IMR-90 (cell line): ENCODE results near the gene ELMO1. TPM values are rescaled to one million over a fixed set of nuclear protein-coding genes. Genes with fewer than 3 reads are reported as not detected.

Experiments used
- ATAC-seq: fragments of 200-7000 bp; cut with Tn5 transposase; 2 replicates; pipeline ENCODE4 v1.9.1; 2020; ENCODE audit warnings: low read depth, mild to moderate bottlenecking, moderate library complexity
- BruUV-seq: library from RNA; stranded (reverse); fragments of 400-500 nt; replicated peaks from 2 replicates; lab custom pipeline; 2021; lab: Mats Ljungman, UMichigan
- CTCF ChIA-PET: fragments of 300-600 bp; formaldehyde crosslinking; extraction: SDS; loops from one replicate; lab custom pipeline; 2021; ENCODE audit warnings: antibody characterized with exemption; lab: Yijun Ruan, JAX
- POLR2A ChIA-PET: fragments of 300-600 bp; sonication (Branson Sonifier 250); formaldehyde crosslinking; loops from one replicate; lab custom pipeline; 2022; ENCODE audit warnings: antibody characterized with exemption; ENCODE audit not compliant: unreplicated experiment; lab: Charles Lee
- DNase-seq: peaks from one replicate; pipeline ENCODE4 v3.0.0; 2013
- H2AFZ ChIP-seq: replicated peaks from 2 replicates; pipeline ENCODE3; 2013; ENCODE audit warnings: low read length, mild to moderate bottlenecking; ENCODE audit not compliant: poor library complexity
- H2AK5ac ChIP-seq: 2 replicates; pipeline ENCODE4 v1.6.1; 2013; ENCODE audit warnings: low read depth, low read length, inconsistent platforms
- H2AK9ac ChIP-seq: replicated peaks from 2 replicates; pipeline ENCODE3; 2013; ENCODE audit warnings: mild to moderate bottlenecking, low read depth, low read length, moderate library complexity; ENCODE audit not compliant: poor library complexity
- H2BK120ac ChIP-seq: 2 replicates; pipeline ENCODE4 v1.6.1; 2013; ENCODE audit warnings: low read depth, low read length, inconsistent platforms
- H2BK15ac ChIP-seq: 3 replicates; pipeline ENCODE4 v1.6.1; 2013; ENCODE audit warnings: low read depth, low read length, inconsistent platforms
- H2BK20ac ChIP-seq: 2 replicates; pipeline ENCODE4 v1.6.1; 2013; ENCODE audit warnings: low read depth, mild to moderate bottlenecking, inconsistent platforms, low read length, moderate library complexity
- H2BK5ac ChIP-seq: 2 replicates; pipeline ENCODE4 v1.6.1; 2013; ENCODE audit warnings: mild to moderate bottlenecking, low read depth, low read length, inconsistent platforms; ENCODE audit not compliant: poor library complexity, severe bottlenecking
- H3K14ac ChIP-seq: replicated peaks from 2 replicates; pipeline ENCODE4 v1.6.1; 2013; ENCODE audit warnings: low read depth, low read length, inconsistent platforms
- H3K18ac ChIP-seq: 2 replicates; pipeline ENCODE4 v1.6.1; 2013; ENCODE audit warnings: low read depth, low read length, control low read depth
- H3K23ac ChIP-seq: 2 replicates; pipeline ENCODE4 v1.6.1; 2013; ENCODE audit warnings: low read depth, low read length, inconsistent platforms
- H3K27ac ChIP-seq: 2 replicates; pipeline ENCODE4 v1.5.1; 2013; ENCODE audit warnings: mild to moderate bottlenecking, control low read depth, low read length; ENCODE audit not compliant: insufficient read depth
- H3K27me3 ChIP-seq: 2 replicates; pipeline ENCODE4 v1.6.1; 2013; ENCODE audit warnings: low read length; ENCODE audit not compliant: control insufficient read depth, insufficient read depth
- H3K36me3 ChIP-seq: 2 replicates; pipeline ENCODE4 v1.6.1; 2013; ENCODE audit warnings: low read length, mixed read lengths; ENCODE audit not compliant: control insufficient read depth, insufficient read depth
- H3K4ac ChIP-seq: 2 replicates; pipeline ENCODE4 v1.6.1; 2013; ENCODE audit warnings: low read depth, low read length, inconsistent platforms
- H3K4me1 ChIP-seq: 2 replicates; pipeline ENCODE4 v1.6.1; 2013; ENCODE audit warnings: low read length, mixed read lengths; ENCODE audit not compliant: control insufficient read depth, insufficient read depth
- H3K4me2 ChIP-seq: 2 replicates; pipeline ENCODE4 v1.6.1; 2013; ENCODE audit warnings: low read depth, mild to moderate bottlenecking, control low read depth, low read length, moderate library complexity
- H3K4me3 ChIP-seq: 2 replicates; pipeline ENCODE4 v1.5.1; 2013; ENCODE audit warnings: low read depth, mild to moderate bottlenecking, control low read depth, low read length, moderate library complexity; ENCODE audit not compliant: insufficient read depth
- H3K56ac ChIP-seq: 2 replicates; pipeline ENCODE4 v1.6.1; 2013; ENCODE audit warnings: low read length, inconsistent platforms; ENCODE audit not compliant: insufficient read depth; ENCODE audit errors: extremely low read depth
- H3K79me1 ChIP-seq, 2 experiments: 2 replicates each; pipeline ENCODE4 v1.6.1; 2013; ENCODE audit warnings: low read length in 2 of 2, inconsistent platforms in 1 of 2, low read depth in 1 of 2
- H3K9ac ChIP-seq: 2 replicates; pipeline ENCODE4 v1.6.1; 2013; ENCODE audit warnings: low read depth, low read length, control low read depth
- H3K9me1 ChIP-seq: 2 replicates; pipeline ENCODE4 v1.6.1; 2013; ENCODE audit warnings: low read length, inconsistent platforms; ENCODE audit not compliant: insufficient read depth
- H3K9me3 ChIP-seq: 2 replicates; pipeline ENCODE4 v1.6.1; 2013; ENCODE audit warnings: low read length; ENCODE audit not compliant: control insufficient read depth, insufficient read depth
- H4K20me1 ChIP-seq: 2 replicates; pipeline ENCODE4 v1.6.1; 2013; ENCODE audit warnings: low read length, inconsistent platforms; ENCODE audit not compliant: insufficient read depth
- H4K5ac ChIP-seq: 2 replicates; pipeline ENCODE4 v1.6.1; 2013; ENCODE audit warnings: mild to moderate bottlenecking, low read depth, low read length, control low read depth
- H4K8ac ChIP-seq, 2 experiments: 2 replicates each; pipeline ENCODE4 v1.6.1; 2013; ENCODE audit warnings: low read depth in 2 of 2, low read length in 2 of 2, control low read depth in 1 of 2, inconsistent platforms in 1 of 2
- H4K91ac ChIP-seq: 2 replicates; pipeline ENCODE4 v1.6.1; 2013; ENCODE audit warnings: low read depth, low read length, inconsistent platforms; ENCODE audit not compliant: insufficient read depth
- CEBPB ChIP-seq: IDR thresholded peaks from 2 replicates; pipeline ENCODE4 v1.6.1; 2012; ENCODE audit warnings: low read depth, low read length, improper control_type of control experiment
- CHD1 ChIP-seq: IDR thresholded peaks from 2 replicates; pipeline ENCODE4 v1.6.1; 2012; ENCODE audit warnings: low read depth, low read length, improper control_type of control experiment
- CTCF ChIP-seq: conservative IDR thresholded peaks from 2 replicates; pipeline ENCODE4 v1.5.1; 2012; ENCODE audit warnings: mild to moderate bottlenecking, low read depth, low read length, improper control_type of control experiment
- ELK1 ChIP-seq: fragments of 150-350 bp; IDR thresholded peaks from 2 replicates; pipeline ENCODE4 v1.6.1; 2016; ENCODE audit warnings: low read depth, mild to moderate bottlenecking, low read length, moderate library complexity, borderline replicate concordance
- FOS ChIP-seq: fragments of 150-350 bp; IDR thresholded peaks from 2 replicates; pipeline ENCODE4 v1.6.1; 2016; ENCODE audit warnings: low read depth, low read length
- MAFK ChIP-seq: IDR thresholded peaks from 2 replicates; pipeline ENCODE4 v1.6.1; 2012; ENCODE audit warnings: low read depth, low read length, improper control_type of control experiment
- MAZ ChIP-seq: IDR thresholded peaks from 2 replicates; pipeline ENCODE4 v1.6.1; 2012; ENCODE audit warnings: low read depth, mild to moderate bottlenecking, low read length, improper control_type of control experiment, moderate library complexity, borderline replicate concordance
- MXI1 ChIP-seq: IDR thresholded peaks from 2 replicates; pipeline ENCODE4 v1.6.1; 2012; ENCODE audit warnings: low read depth, mild to moderate bottlenecking, low read length, moderate library complexity, borderline replicate concordance
- NFE2L2 ChIP-seq: fragments of 150-350 bp; IDR thresholded peaks from 2 replicates; pipeline ENCODE4 v1.6.1; 2016; ENCODE audit warnings: low read depth, mild to moderate bottlenecking, low read length
- POLR2A ChIP-seq: IDR thresholded peaks from 2 replicates; pipeline ENCODE4 v1.6.1; 2012; ENCODE audit warnings: mild to moderate bottlenecking, low read depth, low read length
- RAD21 ChIP-seq: IDR thresholded peaks from 2 replicates; pipeline ENCODE4 v1.6.1; 2012; ENCODE audit warnings: low read length, improper control_type of control experiment
- RCOR1 ChIP-seq: IDR thresholded peaks from 2 replicates; pipeline ENCODE4 v1.6.1; 2012; ENCODE audit warnings: mild to moderate bottlenecking, low read length, improper control_type of control experiment; ENCODE audit not compliant: insufficient replicate concordance
- RFX5 ChIP-seq: IDR thresholded peaks from 2 replicates; pipeline ENCODE4 v1.8.0; 2012; ENCODE audit warnings: low read depth, mild to moderate bottlenecking, low read length, moderate library complexity
- SMC3 ChIP-seq: fragments of 150-350 bp; IDR thresholded peaks from 2 replicates; pipeline ENCODE4 v1.6.1; 2016; ENCODE audit warnings: low read depth, mild to moderate bottlenecking, antibody characterized with exemption, low read length, moderate library complexity
- WGBS, 2 experiments: methylation state at CpG; one replicate each; pipeline versions ENCODE4 v1.1.5 to v1.1.7; 2013; ENCODE audit warnings: missing lambda C conversion rate in 2 of 2; ENCODE audit not compliant: insufficient read length in 1 of 2; ENCODE audit errors: extremely low coverage in 2 of 2; 5-methylcytosine and 5-hydroxymethylcytosine counted together
- dilution Hi-C: fragments of 300-500 bp; cut with HindIII; formaldehyde crosslinking; loops from one replicate; pipeline ENCODE4 v1.14.3; 2018; ENCODE audit warnings: low sequenced_read_pairs; ENCODE audit not compliant: unreplicated experiment
- in situ Hi-C: fragments of 300-500 bp; cut with MboI; formaldehyde crosslinking; loops from 3 replicates; pipeline ENCODE4 v1.14.3; 2019; ENCODE audit warnings: low sequenced_read_pairs, inconsistent platforms, mixed read lengths
- intact Hi-C: fragments of 100-400 bp; cut with micrococcal nuclease; formaldehyde crosslinking; loops from 2 replicates; pipeline ENCODE4 v1.10.0; 2022
- polyA plus RNA-seq, 3 experiments: library from polyadenylated mRNA; depleted of rRNA; stranded (reverse); fragments of >200 nt; gene quantifications; 2 replicates each; pipeline ENCODE4 v1.2.3, GENCODE V29; 2012; ENCODE audit warnings: low replicate concordance in 1 of 3
- total RNA-seq: library from RNA; depleted of rRNA; stranded (reverse); fragments of >200 nt; gene quantifications from 2 replicates; pipeline ENCODE4 v1.2.3, GENCODE V29; 2012

ELMO1 gene
- total and polyA plus RNA-seq, 2 of the 4 experiments (the other 2 are of a cell fraction) = 0.03 TPM; not detected in 1

- Histone ChIP-seq H4K8ac (no peak overlapping the region), H3K4me3 (no peak overlapping the region), H4K20me1 (no peaks in the 10 kb centered on the region), H2AFZ (no peak overlapping the region), H3K79me1 (no peaks in the 10 kb centered on the region), H3K27ac (no peak overlapping the region), H3K27me3 (no peaks in the 10 kb centered on the region), H3K9me1 (no peaks in the 10 kb centered on the region), H2BK120ac (no peak overlapping the region), H2BK20ac (no peak overlapping the region), H2BK5ac (no peak overlapping the region), H2AK5ac (no peak overlapping the region), H2BK15ac (no peak overlapping the region), H3K56ac (no peak overlapping the region), H3K18ac (no peak overlapping the region), H4K91ac (no peak overlapping the region), H3K9me3 (peaks cover 14% of the 10 kb centered on the region), H3K4me2 (no peak overlapping the region), H3K36me3 (no peaks in the 10 kb centered on the region), H2AK9ac (no peak overlapping the region), H3K14ac (no peak overlapping the region), H3K4ac (no peak overlapping the region), H3K9ac (no peak overlapping the region), H4K5ac (no peak overlapping the region), H3K23ac (no peak overlapping the region), H3K4me1 (no peaks in the 10 kb centered on the region)
- DNase-seq = no peak
- intact Hi-C loops = no loop called here
- dilution Hi-C loops = no loop called here
- TF ChIP-seq CEBPB (no peak), NFE2L2 (no peak), RFX5 (no peak), RCOR1 (no peak), ELK1 (no peak), MAFK (no peak), RAD21 (no peak), POLR2A (no peak), MXI1 (no peak), MAZ (no peak), SMC3 (no peak), FOS (no peak), CTCF (no peak), CHD1 (no peak)
- ChIA-PET CTCF (no interaction called here), POLR2A (no interaction called here)
- no peak for ATAC-seq
- no TSS peak for BruUV-seq
- in situ Hi-C loops = no loop called here
- 0% methylated on average over 2 of the region's 6 CpGs; no CpG with 5 or more reads in 1 of the 2 experiments for WGBS, 2 experiments
Measured at GRCh38 chr7:37420946-37421695, 27.5 kb downstream of the ELMO1 start.
